Smooth muscle cell (in vitro differentiated cells): ENCODE data around the gene GRIA4. TPM values are rescaled to one million over a fixed set of nuclear protein-coding genes. Genes with fewer than 3 reads are reported as not detected.

Experiments
- DNase-seq: peaks from one replicate; lab custom pipeline; 2025; ENCODE audit not compliant: unreplicated experiment; lab: John Stamatoyannopoulos, UW
- H2AFZ ChIP-seq: fragments of 200-600 bp; sonication (generic); 2 replicates; pipeline ENCODE4 v1.6.0; 2016; ENCODE audit warnings: antibody characterized with exemption, low read depth, mild to moderate bottlenecking
- H3F3A ChIP-seq: fragments of 200-600 bp; sonication (generic); 2 replicates; pipeline ENCODE4 v1.6.0; 2017; ENCODE audit warnings: antibody characterized with exemption, low read depth
- H3K27ac ChIP-seq: fragments of 200-600 bp; sonication (generic); 2 replicates; pipeline ENCODE4 v1.5.1; 2016; ENCODE audit warnings: low read depth, mild to moderate bottlenecking
- H3K27me3 ChIP-seq: fragments of 200-600 bp; sonication (generic); 2 replicates; pipeline ENCODE4 v1.6.1; 2016; ENCODE audit warnings: low read depth, mild to moderate bottlenecking
- H3K36me3 ChIP-seq: fragments of 200-600 bp; sonication (generic); 2 replicates; pipeline ENCODE4 v1.5.1; 2016; ENCODE audit warnings: low read depth
- H3K4me1 ChIP-seq: fragments of 200-600 bp; sonication (generic); 2 replicates; pipeline ENCODE4 v1.5.1; 2016; ENCODE audit warnings: low read depth
- H3K4me2 ChIP-seq: fragments of 200-600 bp; sonication (generic); 2 replicates; pipeline ENCODE4 v1.6.0; 2016; ENCODE audit warnings: mild to moderate bottlenecking
- H3K4me3 ChIP-seq: fragments of 200-600 bp; sonication (generic); 2 replicates; pipeline ENCODE4 v1.5.1; 2016; ENCODE audit warnings: mild to moderate bottlenecking
- H3K79me2 ChIP-seq: fragments of 200-600 bp; sonication (generic); 2 replicates; pipeline ENCODE4 v1.6.0; 2016; ENCODE audit warnings: low read depth, mild to moderate bottlenecking
- H3K9ac ChIP-seq: fragments of 200-600 bp; sonication (generic); 2 replicates; pipeline ENCODE4 v1.6.0; 2016; ENCODE audit warnings: low read depth
- H3K9me3 ChIP-seq: fragments of 200-600 bp; sonication (generic); replicated peaks from 2 replicates; pipeline ENCODE4 v1.5.1; 2016; ENCODE audit warnings: low read depth
- H4K20me1 ChIP-seq: fragments of 200-600 bp; sonication (generic); 2 replicates; pipeline ENCODE4 v1.6.0; 2016; ENCODE audit warnings: low read depth
- WGBS: methylation state at CpG from one replicate; pipeline ENCODE4 v1.1.7; 2016; ENCODE audit warnings: low lambda C conversion rate; 5-methylcytosine and 5-hydroxymethylcytosine counted together
- polyA plus RNA-seq: library from polyadenylated mRNA; unstranded; fragments of >200 nt; fragmentation: Nextera tagmentation; extraction: Ambion mirVana; gene quantifications from 2 replicates; pipeline ENCODE4 v1.2.1, GENCODE V29; 2016
- total RNA-seq: library from RNA; depleted of rRNA; stranded (reverse); fragments of >200 nt; gene quantifications from 2 replicates; pipeline ENCODE4 v1.2.3, GENCODE V29; 2014
- TF ChIP-seq, protein P1 (sequence below): fragments of 200-600 bp; sonication (generic); IDR thresholded peaks from 2 replicates; pipeline ENCODE4 v1.5.1; 2017; ENCODE audit warnings: borderline replicate concordance, mild to moderate bottlenecking, antibody characterized with exemption; ENCODE audit not compliant: insufficient read depth, poor library complexity, severe bottlenecking

Gene GRIA4
- total and polyA plus RNA-seq, 2 experiments from 2014 or later = 3.1 TPM; not detected in 1

DNA sequence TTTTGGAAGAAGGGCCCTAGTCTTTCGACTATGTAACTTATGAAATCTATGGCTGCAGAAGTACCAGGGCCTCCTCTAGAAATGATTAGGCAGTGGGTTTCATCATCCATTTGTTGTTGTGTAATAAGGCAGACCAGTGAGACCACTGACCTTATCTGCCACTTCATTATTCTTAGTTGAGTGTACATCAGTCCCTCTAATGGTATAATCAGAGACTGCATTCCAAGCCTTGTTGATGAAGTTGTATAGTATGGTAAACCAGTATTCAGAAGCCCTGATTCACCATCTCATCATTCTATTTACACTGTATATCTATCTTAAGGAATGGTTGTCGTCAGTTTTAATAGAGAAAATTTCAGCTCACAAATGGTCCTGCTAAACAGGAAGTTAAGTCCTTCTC, 32.2 kb upstream of the GRIA4 start:
- Histone ChIP-seq H4K20me1 (no peaks in the 10 kb centered on the region), H3F3A (no peaks in the 10 kb centered on the region), H3K79me2 (no peaks in the 10 kb centered on the region), H3K36me3 (no peaks in the 10 kb centered on the region), H3K9me3 (no peaks in the 10 kb centered on the region), H3K4me3 (no peak overlapping the region), H3K27ac (no peak overlapping the region), H3K27me3 (no peaks in the 10 kb centered on the region), H2AFZ (no peak overlapping the region), H3K4me2 (no peak overlapping the region), H3K9ac (no peak overlapping the region), H3K4me1 (no peaks in the 10 kb centered on the region)
- 68% methylated on average over 2 of the region's 2 CpGs for WGBS
- DNase-seq = no peak
- TF ChIP-seq, protein P1, sequence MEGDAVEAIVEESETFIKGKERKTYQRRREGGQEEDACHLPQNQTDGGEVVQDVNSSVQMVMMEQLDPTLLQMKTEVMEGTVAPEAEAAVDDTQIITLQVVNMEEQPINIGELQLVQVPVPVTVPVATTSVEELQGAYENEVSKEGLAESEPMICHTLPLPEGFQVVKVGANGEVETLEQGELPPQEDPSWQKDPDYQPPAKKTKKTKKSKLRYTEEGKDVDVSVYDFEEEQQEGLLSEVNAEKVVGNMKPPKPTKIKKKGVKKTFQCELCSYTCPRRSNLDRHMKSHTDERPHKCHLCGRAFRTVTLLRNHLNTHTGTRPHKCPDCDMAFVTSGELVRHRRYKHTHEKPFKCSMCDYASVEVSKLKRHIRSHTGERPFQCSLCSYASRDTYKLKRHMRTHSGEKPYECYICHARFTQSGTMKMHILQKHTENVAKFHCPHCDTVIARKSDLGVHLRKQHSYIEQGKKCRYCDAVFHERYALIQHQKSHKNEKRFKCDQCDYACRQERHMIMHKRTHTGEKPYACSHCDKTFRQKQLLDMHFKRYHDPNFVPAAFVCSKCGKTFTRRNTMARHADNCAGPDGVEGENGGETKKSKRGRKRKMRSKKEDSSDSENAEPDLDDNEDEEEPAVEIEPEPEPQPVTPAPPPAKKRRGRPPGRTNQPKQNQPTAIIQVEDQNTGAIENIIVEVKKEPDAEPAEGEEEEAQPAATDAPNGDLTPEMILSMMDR = no peak

DNA sequence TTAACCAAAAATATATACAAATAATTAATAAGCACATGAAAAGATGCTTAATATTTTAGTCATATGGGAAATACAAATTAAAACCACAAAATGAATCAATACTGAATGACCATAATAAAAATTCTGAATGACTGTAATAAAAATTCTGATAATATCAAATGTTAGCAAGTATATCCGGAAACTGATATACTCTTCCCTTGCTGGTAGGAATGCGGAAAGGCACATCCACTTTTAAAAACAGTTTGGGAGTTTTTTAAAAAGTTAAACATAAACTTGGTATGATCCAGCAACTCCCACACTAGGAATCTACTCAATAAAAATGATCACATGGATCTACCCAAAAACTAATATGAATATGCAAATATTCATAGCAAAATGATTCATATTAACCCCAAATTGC, 30.8 kb upstream of the GRIA4 start:
- DNase-seq = no peak
- Histone ChIP-seq H4K20me1 (no peaks in the 10 kb centered on the region), H3K36me3 (no peaks in the 10 kb centered on the region), H3K27ac (no peak overlapping the region), H3F3A (no peaks in the 10 kb centered on the region), H3K4me1 (no peaks in the 10 kb centered on the region), H2AFZ (no peak overlapping the region), H3K27me3 (no peaks in the 10 kb centered on the region), H3K79me2 (no peaks in the 10 kb centered on the region), H3K9me3 (no peaks in the 10 kb centered on the region), H3K9ac (no peak overlapping the region), H3K4me3 (no peak overlapping the region), H3K4me2 (no peak overlapping the region)
- WGBS = 90% methylated on average over 2 of the region's 2 CpGs
- TF ChIP-seq, protein P1 = no peak

DNA sequence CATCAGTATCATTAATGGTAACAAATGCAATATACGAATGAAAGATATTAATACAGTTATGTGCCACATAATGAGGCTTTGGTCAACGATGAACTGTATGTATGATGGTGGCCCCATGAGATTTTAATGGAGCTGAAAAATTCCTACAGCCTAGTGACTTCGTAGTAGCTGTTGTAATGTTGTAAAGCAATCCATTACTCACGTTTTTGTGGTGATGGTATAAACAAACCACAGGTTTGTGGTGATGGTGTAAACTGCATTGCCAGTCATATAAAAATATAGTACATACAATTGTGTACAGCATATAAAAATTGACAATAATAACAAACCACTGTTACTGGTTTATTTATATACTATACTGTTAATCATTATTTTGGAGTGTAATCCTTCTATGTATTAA, 27.4 kb upstream of the GRIA4 start:
- Histone ChIP-seq H3K4me1 (no peaks in the 10 kb centered on the region), H3K36me3 (no peaks in the 10 kb centered on the region), H4K20me1 (no peaks in the 10 kb centered on the region), H3K79me2 (no peaks in the 10 kb centered on the region), H3K27ac (no peak overlapping the region), H3K9ac (no peak overlapping the region), H3K9me3 (no peaks in the 10 kb centered on the region), H3K4me2 (no peak overlapping the region), H2AFZ (no peak overlapping the region), H3K4me3 (no peak overlapping the region), H3K27me3 (no peaks in the 10 kb centered on the region), H3F3A (no peaks in the 10 kb centered on the region)
- TF ChIP-seq, protein P1 = no peak
- 70% methylated on average over 4 of the region's 4 CpGs for WGBS
- no peak for DNase-seq

DNA sequence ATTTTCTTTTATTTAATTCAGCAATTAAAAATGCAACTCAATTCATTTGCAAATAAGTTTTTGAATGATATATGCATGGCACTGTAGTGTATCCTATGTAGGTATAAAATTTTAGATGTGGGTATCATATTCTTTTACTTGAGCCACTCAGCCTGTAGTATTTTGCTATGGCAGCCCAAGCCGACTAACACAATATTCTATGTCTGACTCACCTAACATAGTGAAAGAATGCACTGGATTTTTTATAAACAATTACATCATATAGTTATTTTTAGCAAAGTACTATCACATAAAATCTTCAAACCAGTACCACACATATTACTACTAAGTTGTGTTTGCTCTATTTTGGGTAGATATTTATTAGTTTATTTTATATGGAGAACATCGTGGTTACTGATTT, 21.9 kb upstream of the GRIA4 start:
- DNase-seq = no peak
- H3F3A ChIP-seq = no peaks in the 10 kb centered on the region
- H3K79me2 ChIP-seq = no peaks in the 10 kb centered on the region
- H3K4me2 ChIP-seq = no peak overlapping the region
- H3K36me3 ChIP-seq = no peaks in the 10 kb centered on the region
- no peaks in the 10 kb centered on the region for H3K27me3 ChIP-seq
- H4K20me1 ChIP-seq = no peaks in the 10 kb centered on the region
- 57% methylated on average over 2 of the region's 2 CpGs for WGBS
- H3K9ac ChIP-seq = no peak overlapping the region
- no peaks in the 10 kb centered on the region for H3K9me3 ChIP-seq
- no peak overlapping the region for H2AFZ ChIP-seq
- H3K4me3 ChIP-seq = no peak overlapping the region
- H3K27ac ChIP-seq = no peak overlapping the region
- TF ChIP-seq, protein P1 = no peak
- no peaks in the 10 kb centered on the region for H3K4me1 ChIP-seq
